Measurements from ENCODE around the gene NTRK1. TPM values are rescaled to one million over a fixed set of nuclear protein-coding genes. Genes with fewer than 3 reads are reported as not detected.

Gene NTRK1
- total RNA-seq, 2 donors from 2014 or later, result 0.59 to 31.4 TPM

DNA sequence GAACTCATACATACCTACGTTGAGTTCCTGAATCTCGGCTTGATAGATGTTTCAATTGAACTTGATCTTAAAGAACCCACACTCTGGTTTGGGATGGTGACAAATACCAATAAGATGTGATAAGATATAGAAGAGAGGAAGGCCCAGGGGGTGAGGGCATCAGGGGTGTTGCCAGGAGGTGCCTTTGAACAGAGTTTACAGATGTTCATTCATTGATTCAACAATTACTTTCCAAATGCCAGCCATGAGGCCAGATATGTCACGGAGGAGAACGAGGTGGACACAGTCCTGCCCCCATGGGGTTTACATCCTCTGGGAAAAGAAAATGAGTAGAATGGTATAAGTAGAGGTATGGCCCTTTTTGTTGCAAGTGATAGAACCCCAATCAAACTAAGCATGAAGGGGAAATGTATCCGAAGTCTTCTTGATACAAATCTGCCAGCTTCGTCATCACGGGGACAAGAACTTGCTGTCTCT is 60.4 kb downstream of the NTRK1 start:
- TF ChIP-seq POLR2AphosphoS5 (IDR thresholded peaks at IDR 0.05), result no peak
- TF ChIP-seq POLR2A (IDR thresholded peaks at IDR 0.05), result no peak
- TF ChIP-seq CTCF (IDR thresholded peaks at IDR 0.05), result no peak
- intact Hi-C loops (cut with DNase I), result no loop called here
- 66% methylated on average over 7 of the region's 7 CpGs for WGBS
- H3K27ac ChIP-seq, result no peak overlapping the region
- H3K9me3 ChIP-seq, result no peaks in the 10 kb centered on the region
- DNase-seq (ENCODE audit: low spot score), result no peak
- H3K4me1 ChIP-seq (replicated peaks), result no peaks in the 10 kb centered on the region
- H3K4me3 ChIP-seq, result no peak overlapping the region
- H3K36me3 ChIP-seq, result no peaks in the 10 kb centered on the region
- no peaks in the 10 kb centered on the region for H3K27me3 ChIP-seq (replicated peaks; ENCODE audit: insufficient read depth)

GRCh38 chr1:156922986-156923669 is 62.5 kb downstream of the NTRK1 start:
- no peaks in the 10 kb centered on the region for H3K4me1 ChIP-seq (replicated peaks)
- peaks cover 9% of the 10 kb centered on the region for H3K27me3 ChIP-seq (replicated peaks; ENCODE audit: insufficient read depth)
- TF ChIP-seq POLR2AphosphoS5 (IDR thresholded peaks at IDR 0.05), result no peak
- TF ChIP-seq CTCF (IDR thresholded peaks at IDR 0.05), result no peak
- TF ChIP-seq POLR2A (IDR thresholded peaks at IDR 0.05), result no peak
- no peaks in the 10 kb centered on the region for H3K9me3 ChIP-seq
- 21% methylated on average over 11 of the region's 11 CpGs for WGBS
- H3K4me3 ChIP-seq, result no peak overlapping the region
- no peak for DNase-seq (ENCODE audit: low spot score)
- intact Hi-C loops (cut with DNase I), result no loop called here
- H3K36me3 ChIP-seq, result no peaks in the 10 kb centered on the region
- no peak overlapping the region for H3K27ac ChIP-seq

DNA sequence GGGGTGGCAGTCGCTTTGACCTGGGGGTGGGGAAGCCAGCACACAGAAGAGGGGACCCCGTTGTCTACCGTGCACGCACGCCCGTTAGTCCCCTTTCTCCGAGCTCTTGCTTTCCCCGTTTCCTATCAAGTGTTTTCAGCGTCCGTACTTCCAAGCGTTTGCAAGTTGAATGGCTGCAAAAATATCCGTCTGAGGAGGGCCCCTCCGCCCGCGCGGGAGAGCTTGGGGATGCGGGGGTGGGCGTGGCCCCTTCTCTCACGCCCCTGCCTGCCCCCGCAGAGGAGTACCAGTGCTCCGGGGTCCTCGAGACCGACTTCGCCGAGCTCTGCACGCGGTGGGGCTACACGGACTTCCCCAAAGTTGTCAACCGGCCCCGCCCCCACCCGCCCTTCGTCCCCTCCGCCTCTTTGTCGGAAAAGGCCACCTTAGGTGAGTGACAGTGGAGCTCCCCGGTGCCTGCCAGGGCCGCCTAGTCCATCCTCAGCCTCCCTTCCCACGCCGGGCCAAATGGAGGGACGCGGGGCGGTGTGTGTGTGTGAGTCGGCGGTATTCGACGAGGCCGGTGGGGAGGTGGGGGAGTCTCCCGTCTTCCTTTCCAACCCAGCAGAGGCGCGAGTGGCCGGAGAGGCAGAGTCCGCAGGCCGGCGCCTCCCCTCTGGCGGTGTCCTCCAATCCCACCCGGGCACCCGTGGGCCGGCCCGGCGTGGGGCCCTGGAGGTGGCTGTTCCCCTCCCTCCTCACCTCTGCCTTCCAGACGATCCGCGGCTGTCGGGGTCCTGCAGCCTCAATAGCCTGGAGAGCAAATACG is 63.2 kb downstream of the NTRK1 start:
- WGBS, result 4% methylated on average over 46 of the region's 64 CpGs
- intact Hi-C loops (cut with DNase I), result no loop called here
- Histone ChIP-seq H3K4me1 (replicated peaks) (no peaks in the 10 kb centered on the region), H3K36me3 (no peaks in the 10 kb centered on the region), H3K27me3 (replicated peaks; ENCODE audit: insufficient read depth) (peaks cover 9% of the 10 kb centered on the region), H3K4me3 (no peak overlapping the region), H3K9me3 (no peaks in the 10 kb centered on the region), H3K27ac (no peak overlapping the region)
- DNase-seq (ENCODE audit: low spot score), result no peak
- no peak for TF ChIP-seq CTCF (IDR thresholded peaks at IDR 0.05)
- TF ChIP-seq POLR2AphosphoS5 (IDR thresholded peaks at IDR 0.05), result no peak
- no peak for TF ChIP-seq POLR2A (IDR thresholded peaks at IDR 0.05)

DNA sequence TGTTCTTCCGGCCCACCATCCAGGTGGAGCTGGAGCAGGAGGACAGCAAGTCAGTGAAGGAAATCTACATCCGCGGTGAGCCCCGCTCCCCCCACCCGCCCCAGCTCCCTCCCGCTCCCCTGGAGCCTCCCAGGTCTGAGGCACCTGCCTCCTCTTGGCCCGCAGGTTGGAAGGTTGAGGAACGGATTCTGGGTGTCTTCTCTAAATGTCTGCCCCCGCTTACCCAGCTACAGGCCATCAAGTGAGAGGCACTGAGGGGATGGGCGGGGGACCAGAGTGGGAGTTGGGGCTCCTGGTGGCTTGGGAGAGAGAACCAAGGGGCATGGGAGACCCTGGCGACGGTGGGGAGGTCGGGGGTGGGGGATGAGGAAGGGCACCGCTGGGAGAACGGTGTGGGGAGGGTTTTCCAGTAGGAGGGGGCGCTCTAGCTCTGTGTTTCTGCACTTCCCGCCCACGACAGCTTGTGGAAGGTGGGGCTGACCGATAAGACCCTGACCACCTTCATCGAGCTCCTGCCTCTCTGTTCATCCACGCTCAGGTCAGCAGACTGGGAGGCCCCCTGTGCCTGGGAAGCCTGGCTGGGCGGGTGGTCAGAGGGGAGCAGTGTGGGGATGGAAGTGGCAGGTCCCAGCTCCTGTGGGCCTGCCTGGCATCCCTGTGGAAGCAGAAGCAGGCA is 64.0 kb downstream of the NTRK1 start:
- peaks cover 9% of the 10 kb centered on the region for H3K27me3 ChIP-seq (replicated peaks; ENCODE audit: insufficient read depth)
- H3K4me3 ChIP-seq, result no peak overlapping the region
- no peak overlapping the region for H3K27ac ChIP-seq
- H3K9me3 ChIP-seq, result no peaks in the 10 kb centered on the region
- TF ChIP-seq POLR2A (IDR thresholded peaks at IDR 0.05) (no peak), CTCF (IDR thresholded peaks at IDR 0.05) (no peak), POLR2AphosphoS5 (IDR thresholded peaks at IDR 0.05) (no peak)
- H3K36me3 ChIP-seq, result no peaks in the 10 kb centered on the region
- 48% methylated on average over 22 of the region's 22 CpGs for WGBS
- no peaks in the 10 kb centered on the region for H3K4me1 ChIP-seq (replicated peaks)
- intact Hi-C loops (cut with DNase I), result no loop called here
- no peak for DNase-seq (ENCODE audit: low spot score)

All from prostate gland (tissue), 2 donors.